Measurements from ENCODE around the gene GSTO1.

- TF ChIP-seq POLR2AphosphoS5 (IDR thresholded peaks at IDR 0.05; ENCODE audit: borderline replicate concordance, low read depth, low read length) (no peak), EZH2 (IDR thresholded peaks at IDR 0.05) (no peak), FOXP2 (optimal IDR thresholded peaks at IDR 0.05; ENCODE audit: control extremely low read depth, extremely low read length, insufficient read depth) (no peak)
Measured at GRCh38 chr10:104307576-104308438, 53.1 kb downstream of the GSTO1 start.

Measured in SK-N-MC (cell line).